Natural killer cell (primary cell): ENCODE measurements around the gene PRSS12. TPM values are rescaled to one million over a fixed set of nuclear protein-coding genes. Genes with fewer than 3 reads are reported as not detected.
A peak's percentile ranks its signal among the peaks of the same experiment; 100 is the strongest.
"Not testable (repeated sequence)": the region's sequence is repeated elsewhere in the genome, so short reads cannot be mapped to it uniquely, and the experiment has no call there.

ENCODE experiments used
- ATAC-seq, 3 donors: fragments of 150-1000 bp in 2 of 3; fragments of 200-7000 bp in 1 of 3; cut with Tn5 transposase; 1 replicate in 1 of 3; 2 replicates in 2 of 3; pipeline ENCODE4 v1.10.0; 2021; ENCODE audit warnings: mild to moderate bottlenecking in 2 of 3, moderate library complexity in 2 of 3
- DNase-seq, 2 donors: peaks; one replicate each; pipeline versions ENCODE4 v3.0.0 to v3.0.0-alpha.2; 2013 to 2021; ENCODE audit warnings: mixed read lengths in 1 of 2
- H3K27ac ChIP-seq: one replicate; pipeline ENCODE4 v1.5.1; 2013; ENCODE audit warnings: mild to moderate bottlenecking, low read length
- H3K27me3 ChIP-seq: one replicate; pipeline ENCODE4 v1.6.1; 2013; ENCODE audit warnings: low read length; ENCODE audit not compliant: control insufficient read depth, insufficient read depth
- H3K36me3 ChIP-seq: one replicate; pipeline ENCODE4 v1.6.1; 2013; ENCODE audit warnings: low read length; ENCODE audit not compliant: control insufficient read depth, insufficient read depth
- H3K4me1 ChIP-seq: one replicate; pipeline ENCODE4 v1.6.1; 2013; ENCODE audit warnings: low read length; ENCODE audit not compliant: control insufficient read depth, insufficient read depth
- H3K4me3 ChIP-seq: one replicate; pipeline ENCODE4 v1.5.1; 2013; ENCODE audit warnings: low read length
- H3K9me3 ChIP-seq: one replicate; pipeline ENCODE4 v1.6.1; 2013; ENCODE audit warnings: low read length; ENCODE audit not compliant: control insufficient read depth, insufficient read depth
- H3K27ac Mint-ChIP-seq, 2 donors: one replicate each; pipeline ENCODE4 v1.8.0; 2022; ENCODE audit warnings: mild to moderate bottlenecking in 2 of 2, mixed read lengths in 2 of 2, moderate library complexity in 1 of 2
- H3K27me3 Mint-ChIP-seq, 2 donors: one replicate each; pipeline ENCODE4 v1.8.0; 2022; ENCODE audit warnings: low read depth in 2 of 2, mixed read lengths in 2 of 2
- H3K36me3 Mint-ChIP-seq: one replicate; pipeline ENCODE4 v1.8.0; 2022; ENCODE audit warnings: mixed read lengths
- H3K4me1 Mint-ChIP-seq, 2 donors: one replicate each; pipeline ENCODE4 v1.8.0; 2022; ENCODE audit warnings: mixed read lengths in 2 of 2
- H3K4me3 Mint-ChIP-seq: one replicate; pipeline ENCODE4 v1.8.0; 2022; ENCODE audit warnings: mild to moderate bottlenecking, moderate library complexity, mixed read lengths
- H3K9me3 Mint-ChIP-seq, 2 donors: one replicate each; pipeline ENCODE4 v1.8.0; 2022; ENCODE audit warnings: mixed read lengths in 2 of 2
- WGBS: methylation state at CpG from one replicate; pipeline ENCODE4 v1.1.7; 2013; ENCODE audit warnings: missing lambda C conversion rate; ENCODE audit not compliant: insufficient coverage; 5-methylcytosine and 5-hydroxymethylcytosine counted together
- intact Hi-C: fragments of 100-400 bp; cut with micrococcal nuclease; formaldehyde crosslinking; loops from one replicate; pipeline ENCODE4 v1.14.2; 2022
- total RNA-seq, 4 donors: library from RNA; stranded (reverse); fragments of 120-200 nt in 1 of 4; gene quantifications; one replicate each; pipeline versions ENCODE4 v1.2.3 to v1.2.4, GENCODE V29; 2013 to 2022
- TF ChIP-seq, protein P1 (sequence below): fragments of 200-600 bp; IDR thresholded peaks from one replicate; pipeline ENCODE4 v1.8.0; 2022; ENCODE audit warnings: antibody characterized with exemption

Gene PRSS12
- total RNA-seq, 3 donors from 2014 or later (not counting 1 experiment from before 2014, with no cell fraction given) = not detected

DNA sequence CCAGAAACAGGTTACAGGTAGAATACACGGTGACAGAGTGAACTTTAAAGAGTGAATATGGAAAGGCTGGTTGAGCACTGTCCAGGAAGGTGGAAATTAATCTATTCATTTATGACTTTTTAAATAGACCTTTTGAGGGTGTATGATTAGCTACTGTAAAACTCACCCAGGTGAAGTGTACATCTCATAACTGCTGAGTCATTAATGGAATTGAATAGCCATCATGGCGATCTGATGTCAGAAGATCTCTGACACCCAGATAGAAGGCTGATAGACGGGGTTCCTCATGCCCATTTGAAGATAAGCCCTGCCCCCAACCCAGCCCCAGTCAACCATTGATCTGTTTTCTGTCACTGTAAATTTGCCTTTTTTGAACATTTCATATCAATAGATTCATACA, 84.0 kb downstream of the PRSS12 start:
- no peak for DNase-seq
- Mint-ChIP-seq H3K4me3 (no peak overlapping the region), H3K9me3 (no peaks in the 10 kb centered on the region), H3K27me3 (peaks cover 3 to 13% of the 10 kb centered on the region in 2 donors), H3K4me1 (no peaks in the 10 kb centered on the region), H3K27ac (no peak overlapping the region), H3K36me3 (no peaks in the 10 kb centered on the region)
- ATAC-seq = no peak
- Histone ChIP-seq H3K36me3 (no peaks in the 10 kb centered on the region), H3K9me3 (no peaks in the 10 kb centered on the region), H3K27me3 (no peaks in the 10 kb centered on the region), H3K4me3 (no peak overlapping the region), H3K27ac (no peak overlapping the region), H3K4me1 (peaks cover 4% of the 10 kb centered on the region)
- intact Hi-C loops = no loop called here
- TF ChIP-seq, protein P1, sequence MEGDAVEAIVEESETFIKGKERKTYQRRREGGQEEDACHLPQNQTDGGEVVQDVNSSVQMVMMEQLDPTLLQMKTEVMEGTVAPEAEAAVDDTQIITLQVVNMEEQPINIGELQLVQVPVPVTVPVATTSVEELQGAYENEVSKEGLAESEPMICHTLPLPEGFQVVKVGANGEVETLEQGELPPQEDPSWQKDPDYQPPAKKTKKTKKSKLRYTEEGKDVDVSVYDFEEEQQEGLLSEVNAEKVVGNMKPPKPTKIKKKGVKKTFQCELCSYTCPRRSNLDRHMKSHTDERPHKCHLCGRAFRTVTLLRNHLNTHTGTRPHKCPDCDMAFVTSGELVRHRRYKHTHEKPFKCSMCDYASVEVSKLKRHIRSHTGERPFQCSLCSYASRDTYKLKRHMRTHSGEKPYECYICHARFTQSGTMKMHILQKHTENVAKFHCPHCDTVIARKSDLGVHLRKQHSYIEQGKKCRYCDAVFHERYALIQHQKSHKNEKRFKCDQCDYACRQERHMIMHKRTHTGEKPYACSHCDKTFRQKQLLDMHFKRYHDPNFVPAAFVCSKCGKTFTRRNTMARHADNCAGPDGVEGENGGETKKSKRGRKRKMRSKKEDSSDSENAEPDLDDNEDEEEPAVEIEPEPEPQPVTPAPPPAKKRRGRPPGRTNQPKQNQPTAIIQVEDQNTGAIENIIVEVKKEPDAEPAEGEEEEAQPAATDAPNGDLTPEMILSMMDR = no peak
- 83% methylated on average over 3 of the region's 3 CpGs for WGBS

DNA sequence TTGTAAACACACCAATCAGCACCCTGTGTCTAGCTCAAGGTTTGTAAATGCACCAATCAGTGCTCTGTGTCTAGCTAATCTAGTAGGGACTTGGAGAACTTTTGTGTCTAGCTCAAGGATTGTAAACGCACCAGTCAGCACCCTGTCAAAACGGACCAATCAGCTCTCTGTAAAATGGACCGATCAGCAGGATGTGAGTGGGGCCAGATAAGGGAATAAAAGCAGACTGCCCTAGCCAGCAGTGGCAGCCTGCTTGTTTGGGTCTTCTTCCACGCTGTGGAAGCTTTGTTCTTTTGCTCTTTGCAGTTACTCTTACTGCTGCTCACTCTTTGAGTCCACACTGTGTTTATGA, 86.7 kb downstream of the PRSS12 start:
- H3K9me3 ChIP-seq, H3K4me1 ChIP-seq, H3K4me1 Mint-ChIP-seq, H3K9me3 Mint-ChIP-seq, H3K27ac Mint-ChIP-seq, H3K36me3 ChIP-seq, DNase-seq, intact Hi-C loops, H3K36me3 Mint-ChIP-seq, H3K27me3 ChIP-seq, ATAC-seq, H3K4me3 ChIP-seq, H3K27ac ChIP-seq: not testable (repeated sequence)
- Mint-ChIP-seq H3K4me3 (peak overlapping the region; percentile 49), H3K27me3 (peaks cover 7 to 23% of the 10 kb centered on the region in 2 donors)
- 91% methylated on average over 4 of the region's 4 CpGs for WGBS

DNA sequence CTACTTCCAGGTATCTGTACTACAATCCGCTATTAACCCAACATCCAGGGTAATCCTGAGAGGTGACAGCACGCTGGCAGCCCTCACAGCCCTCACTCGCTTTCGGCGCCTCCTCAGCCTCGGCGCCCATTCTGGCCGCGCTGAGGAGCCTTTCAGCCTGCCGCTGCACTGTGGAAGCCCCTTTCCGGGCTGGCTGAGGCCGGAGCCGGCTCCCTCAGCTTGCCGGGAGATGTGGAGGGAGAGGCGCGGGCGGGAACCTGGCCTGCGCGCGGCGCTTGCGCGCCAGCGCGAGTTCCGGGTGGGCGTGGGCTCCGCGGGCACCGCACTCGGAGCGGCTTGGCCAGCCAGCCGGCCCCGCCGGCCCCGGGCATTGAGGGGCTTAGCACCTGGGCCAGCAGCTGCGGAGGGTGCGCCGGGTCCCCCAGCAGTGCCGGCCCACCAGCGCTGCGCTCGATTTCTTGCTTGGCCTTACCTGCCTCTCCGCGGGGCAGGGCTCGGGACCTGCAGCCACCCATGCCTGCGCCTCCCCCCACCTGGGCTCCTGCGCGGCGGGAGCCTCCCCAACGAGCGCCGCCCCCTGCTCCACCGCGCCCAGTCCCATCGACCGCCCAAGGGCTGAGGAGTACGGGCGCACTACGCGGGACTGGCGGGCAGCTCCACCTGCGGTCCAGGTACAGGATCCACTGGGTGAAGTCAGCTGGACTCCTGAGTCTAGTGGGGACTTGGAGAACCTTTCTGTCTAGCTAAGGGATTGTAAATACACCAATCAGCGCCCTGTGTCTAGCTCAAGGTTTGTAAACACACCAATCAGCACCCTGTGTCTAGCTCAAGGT, 87.3 kb downstream of the PRSS12 start:
- peak in 2 of 3 donors; percentile 24 to 47 for ATAC-seq
- 30% methylated on average over 63 of the region's 64 CpGs for WGBS

DNA sequence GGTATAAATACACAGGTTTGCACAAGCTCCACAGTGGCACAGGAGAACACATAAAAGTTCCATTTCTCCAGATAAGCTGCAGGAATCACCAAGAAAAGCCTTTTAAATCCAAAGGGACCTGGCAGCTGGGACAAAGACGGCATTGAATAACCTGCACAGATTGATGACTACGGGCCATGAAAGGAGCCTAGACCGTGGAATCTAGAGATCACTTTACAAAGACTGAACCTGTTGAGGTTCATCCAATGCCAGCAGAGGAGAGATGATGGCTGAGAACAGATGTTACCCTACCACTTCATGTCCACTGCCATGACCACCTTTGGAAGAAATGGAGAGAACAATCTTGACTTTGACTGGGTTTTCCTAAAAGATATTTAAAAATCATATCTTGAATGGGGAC, 88.7 kb downstream of the PRSS12 start:
- intact Hi-C loops = no loop called here
- H3K36me3 Mint-ChIP-seq = no peaks in the 10 kb centered on the region
- H3K27me3 Mint-ChIP-seq = peaks cover 7 to 24% of the 10 kb centered on the region in 2 donors

More for the DNA sequence above, 87.3 kb downstream of the PRSS12 start:
- Mint-ChIP-seq H3K4me3 (peak overlapping the region; percentile 64), H3K36me3 (no peaks in the 10 kb centered on the region), H3K9me3 (no peaks in the 10 kb centered on the region), H3K27ac (no peak overlapping the region), H3K4me1 (no peaks in the 10 kb centered on the region), H3K27me3 (peaks cover 7 to 24% of the 10 kb centered on the region in 2 donors)
- H3K27ac ChIP-seq = no peak overlapping the region
- TF ChIP-seq, protein P1 = no peak
- intact Hi-C loops = no loop called here
- no peaks in the 10 kb centered on the region for H3K27me3 ChIP-seq
- peak overlapping the region; percentile 20 for H3K4me3 ChIP-seq
- peaks cover 4% of the 10 kb centered on the region for H3K4me1 ChIP-seq
- peak in 1 of 2 donors; percentile 37 for DNase-seq
- no peaks in the 10 kb centered on the region for H3K36me3 ChIP-seq
- H3K9me3 ChIP-seq = no peaks in the 10 kb centered on the region

More for the DNA sequence above, 88.7 kb downstream of the PRSS12 start:
- no peaks in the 10 kb centered on the region for H3K9me3 ChIP-seq
- DNase-seq = no peak
- no peak for ATAC-seq
- peaks cover 4% of the 10 kb centered on the region for H3K4me1 ChIP-seq
- TF ChIP-seq, protein P1 = no peak
- H3K27ac ChIP-seq = no peak overlapping the region
- H3K36me3 ChIP-seq = no peaks in the 10 kb centered on the region
- H3K4me3 ChIP-seq = no peak overlapping the region
- 100% methylated on average over 3 of the region's 3 CpGs for WGBS
- Mint-ChIP-seq H3K4me1 (no peaks in the 10 kb centered on the region), H3K4me3 (peak overlapping the region; percentile 28), H3K27ac (no peak overlapping the region), H3K9me3 (no peaks in the 10 kb centered on the region)
- H3K27me3 ChIP-seq = no peaks in the 10 kb centered on the region
